NCI-H748 (cell line): ENCODE measurements around the gene ADAM17.
"Not testable (repeated sequence)": the region's sequence is repeated elsewhere in the genome, so short reads cannot be mapped to it uniquely, and the experiment has no call there.

Experiments used
- DNase-seq: peaks from one replicate; lab custom pipeline; 2025; ENCODE audit not compliant: unreplicated experiment; lab: John Stamatoyannopoulos, UW

Gene ADAM17

DNA sequence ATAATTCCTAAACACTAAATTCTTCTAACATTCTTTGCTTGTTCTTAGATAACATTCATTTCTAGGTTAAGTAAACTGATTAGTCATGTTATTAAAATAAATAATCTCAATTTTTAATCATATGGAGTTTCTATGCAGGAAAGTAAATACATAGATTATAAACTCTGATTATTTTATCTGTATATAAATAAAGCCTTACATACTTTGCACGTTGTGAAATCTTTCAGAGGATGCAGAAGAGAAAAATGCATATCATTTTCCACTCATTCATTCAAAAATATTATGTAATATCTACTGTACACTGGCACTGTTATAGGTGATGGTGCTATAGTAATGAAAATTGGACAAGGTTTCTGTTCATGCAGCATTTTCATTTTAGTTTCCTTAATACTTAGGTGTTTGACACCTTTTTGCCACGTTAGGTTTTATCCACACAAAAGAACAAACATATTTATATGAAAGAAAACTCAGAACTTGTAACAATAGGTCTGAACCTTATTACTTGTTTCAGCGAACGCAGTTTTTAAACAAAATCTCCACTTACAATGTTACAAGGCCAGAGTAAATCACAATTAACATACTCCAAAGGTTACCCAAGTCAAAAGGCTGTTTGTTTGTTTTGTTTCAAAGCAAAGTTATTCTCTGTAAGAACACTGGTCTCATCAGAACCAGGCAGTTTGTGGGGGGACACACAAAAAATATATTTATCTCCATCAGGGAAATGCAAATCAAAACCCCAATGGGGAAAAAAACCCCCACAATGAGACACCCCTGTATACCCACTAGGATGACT is 27.4 kb downstream of the ADAM17 start:
- DNase-seq, result no peak

DNA sequence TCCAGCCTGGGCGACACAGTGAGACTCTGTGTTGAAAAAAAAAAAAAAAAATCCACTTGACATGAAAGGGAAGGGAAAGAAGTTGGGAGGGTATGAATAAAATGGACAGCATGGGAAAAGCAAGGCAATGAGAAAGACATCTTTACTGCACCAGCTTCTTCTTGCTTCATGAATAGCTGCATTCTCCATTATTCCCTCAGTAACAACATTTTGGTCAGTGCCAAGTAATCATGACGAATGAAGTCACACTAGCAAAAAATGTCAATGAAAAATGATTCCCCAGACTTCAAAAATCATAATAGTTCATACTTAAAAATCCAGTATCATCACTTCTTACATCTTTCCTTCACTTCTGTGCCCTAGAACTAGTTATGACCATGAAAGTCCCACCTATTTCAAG is 30.4 kb downstream of the ADAM17 start:
- no peak for DNase-seq

DNA sequence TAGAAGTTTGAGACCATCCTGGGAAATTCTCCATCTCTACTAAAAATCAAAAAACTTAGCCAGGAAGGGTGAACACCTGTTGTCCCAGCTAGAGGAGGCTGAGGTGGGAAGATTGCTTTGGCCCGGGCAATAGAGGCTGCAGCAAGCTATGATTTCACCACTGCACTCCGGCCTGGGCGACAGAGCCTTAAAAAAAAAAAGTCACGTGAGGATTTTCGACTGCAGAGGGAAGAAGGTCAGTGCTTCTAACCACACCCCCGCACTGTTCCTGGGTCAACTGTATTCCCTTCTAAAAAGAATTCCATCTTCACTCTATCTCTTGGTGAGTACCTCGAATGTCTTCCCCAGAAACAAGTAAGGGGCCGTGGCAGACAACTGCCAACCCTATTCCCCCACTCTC is 31.3 kb downstream of the ADAM17 start:
- DNase-seq, result no peak

DNA sequence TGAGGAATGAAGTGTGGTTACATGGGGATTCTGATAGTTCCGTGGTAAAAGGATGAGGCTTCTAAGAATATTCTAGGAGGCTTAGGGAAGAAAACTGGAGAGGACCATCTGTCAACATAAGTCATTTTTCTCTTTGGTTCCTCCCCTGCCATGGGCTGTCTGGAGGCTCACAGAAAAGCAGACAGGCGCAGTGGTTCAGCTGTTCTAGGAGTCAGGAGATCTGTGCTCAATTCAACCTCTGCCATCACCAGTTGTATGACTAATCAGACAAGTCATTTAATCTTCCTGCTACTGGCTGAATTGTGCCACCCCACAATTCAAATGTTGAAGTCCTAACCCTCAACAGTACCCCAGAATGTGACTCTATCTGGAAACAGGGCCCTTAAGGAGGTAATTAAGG is 36.4 kb downstream of the ADAM17 start:
- no peak for DNase-seq

DNA sequence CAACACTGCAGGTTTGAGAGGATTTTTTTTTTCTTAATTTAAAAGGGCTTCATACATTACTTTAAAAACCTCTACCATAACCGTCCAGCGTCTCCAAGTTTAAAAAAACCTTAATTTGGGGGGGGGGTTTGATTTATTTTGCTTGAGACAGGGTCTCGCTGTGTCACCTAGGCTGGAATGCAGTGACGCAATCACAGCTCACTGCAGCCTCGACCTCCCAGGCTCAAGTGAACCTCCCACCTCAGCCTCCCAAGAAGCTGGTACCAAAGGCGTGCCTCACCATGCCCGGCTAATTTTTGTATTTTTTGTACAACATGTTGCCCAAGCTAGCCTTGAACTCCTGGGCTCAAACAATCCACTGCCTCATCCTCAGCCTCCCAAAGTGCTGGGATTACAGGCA is 36.9 kb downstream of the ADAM17 start:
- no peak for DNase-seq

DNA sequence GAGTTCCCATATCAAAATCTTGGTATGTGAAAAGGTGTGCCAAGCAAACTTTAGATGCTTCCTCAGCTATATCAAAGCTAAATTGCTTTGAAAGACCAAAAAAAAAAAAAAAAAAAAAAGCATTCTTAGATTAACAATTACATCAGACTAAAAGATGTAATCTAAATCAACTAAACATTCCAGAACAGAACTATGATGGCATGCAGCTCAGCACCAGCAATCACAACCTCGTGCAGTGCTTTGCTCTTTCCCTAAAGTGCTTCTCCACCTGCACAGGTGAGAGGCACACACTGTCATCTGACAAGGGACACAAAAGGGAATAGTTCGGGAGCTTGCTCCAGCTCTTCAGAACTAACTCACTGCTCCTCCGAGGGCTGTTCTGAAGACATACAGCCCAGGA is 37.5 kb downstream of the ADAM17 start:
- no peak for DNase-seq

DNA sequence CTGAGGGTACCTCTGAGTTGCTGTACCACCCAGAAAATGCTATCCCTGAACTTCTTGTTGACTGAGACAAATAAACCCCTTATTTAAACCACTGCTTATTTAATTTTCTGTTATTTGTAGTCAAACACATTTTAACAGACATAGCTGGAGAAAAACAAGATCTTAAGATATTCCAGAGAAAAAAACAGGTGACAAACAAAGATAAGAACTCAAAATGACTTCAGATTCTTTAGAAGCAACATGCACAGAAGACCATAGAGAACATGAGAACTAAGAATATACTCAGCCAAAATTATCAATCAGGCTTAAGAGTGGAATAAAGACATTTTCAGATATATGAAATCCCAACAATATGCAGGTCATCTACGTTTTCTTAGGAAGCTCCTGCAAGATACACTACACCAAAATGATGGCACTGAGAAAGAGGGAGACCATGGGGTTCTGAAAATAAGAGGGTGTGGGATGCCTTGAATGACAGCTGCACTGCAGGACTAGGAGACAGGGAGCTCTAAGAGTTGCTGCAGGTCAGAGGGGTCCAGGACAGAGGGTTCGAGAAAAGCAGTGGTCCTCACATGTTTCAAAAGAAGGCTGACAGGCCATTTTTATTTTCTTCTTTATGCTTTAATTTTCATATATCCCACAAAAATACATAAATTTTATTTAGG is 38.4 kb downstream of the ADAM17 start:
- DNase-seq, result no peak

DNA sequence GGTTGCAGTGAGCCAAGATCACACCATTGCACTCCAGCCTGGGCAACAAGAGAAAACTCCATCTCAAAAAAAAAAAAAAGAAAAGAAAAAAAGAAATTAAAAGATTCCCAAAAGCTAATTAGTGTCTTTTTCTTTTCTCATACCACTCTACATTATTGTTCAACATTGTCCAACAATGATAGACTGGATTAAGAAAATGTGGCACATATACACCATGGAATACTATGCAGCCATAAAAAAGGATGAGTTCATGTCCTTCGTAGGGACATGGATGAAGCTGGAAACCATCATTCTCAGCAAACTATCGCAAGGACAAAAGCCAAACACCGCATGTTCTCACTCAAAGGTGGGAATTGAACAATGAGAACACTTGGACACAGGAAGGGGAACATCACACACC is 41.7 kb downstream of the ADAM17 start:
- not testable (repeated sequence) for DNase-seq

DNA sequence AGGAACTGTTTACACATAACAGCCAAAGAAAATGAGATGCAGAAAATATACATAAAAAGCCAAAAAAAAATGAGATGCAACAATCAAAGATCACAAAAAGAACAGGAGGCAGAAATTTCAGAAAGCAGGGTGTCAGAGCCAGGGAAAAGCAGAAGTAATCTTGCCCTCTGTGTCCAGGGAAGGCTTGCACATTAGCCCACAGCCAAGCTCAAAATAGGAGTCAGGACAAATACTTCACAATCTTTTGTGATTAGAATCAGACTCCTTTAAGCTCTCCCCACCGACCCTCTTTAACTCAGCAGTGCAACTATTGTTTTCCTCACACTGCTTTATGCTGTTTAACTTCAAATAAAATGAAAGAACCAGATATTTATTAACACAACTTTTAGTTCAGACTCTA is 46.7 kb downstream of the ADAM17 start:
- DNase-seq, result no peak

DNA sequence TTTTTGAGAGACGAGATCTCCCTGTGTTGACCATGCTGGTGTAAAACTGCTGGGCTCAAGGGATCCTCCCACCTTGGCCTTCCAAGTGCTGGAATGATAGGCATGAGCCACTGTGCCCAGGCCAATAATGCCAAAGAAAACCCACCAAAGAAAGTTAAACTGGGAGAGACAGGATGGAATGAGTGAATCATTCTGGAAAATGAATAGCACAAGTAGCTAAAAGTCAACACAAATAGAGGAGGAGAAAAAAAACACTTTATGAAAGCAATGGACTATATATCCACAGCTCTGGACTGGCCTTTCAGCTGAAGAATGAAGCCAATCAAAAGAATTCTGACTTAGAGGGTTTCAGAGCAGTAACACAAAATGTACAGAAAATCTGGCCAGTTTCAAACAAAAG is 57.4 kb downstream of the ADAM17 start:
- no peak for DNase-seq

DNA sequence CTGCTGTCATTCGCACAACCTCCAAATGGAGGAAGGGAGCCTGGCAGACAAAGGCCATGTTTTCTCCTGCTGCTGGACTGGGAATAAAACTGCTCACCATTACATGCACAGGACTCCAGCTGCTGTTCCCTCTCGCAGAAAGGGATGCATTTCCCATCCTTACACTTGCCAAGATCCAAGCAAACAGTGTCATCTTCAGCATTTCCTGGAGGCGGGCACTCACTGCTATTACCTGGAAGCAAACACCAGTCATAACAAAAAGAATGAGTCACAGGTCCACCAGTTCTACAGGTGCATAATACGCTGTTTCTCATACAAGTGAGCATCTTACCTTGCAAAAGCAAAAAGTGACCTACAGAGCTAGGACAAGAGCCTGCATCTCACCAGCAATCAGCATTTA is 58.6 kb downstream of the ADAM17 start:
- DNase-seq, result peak; percentile 10

DNA sequence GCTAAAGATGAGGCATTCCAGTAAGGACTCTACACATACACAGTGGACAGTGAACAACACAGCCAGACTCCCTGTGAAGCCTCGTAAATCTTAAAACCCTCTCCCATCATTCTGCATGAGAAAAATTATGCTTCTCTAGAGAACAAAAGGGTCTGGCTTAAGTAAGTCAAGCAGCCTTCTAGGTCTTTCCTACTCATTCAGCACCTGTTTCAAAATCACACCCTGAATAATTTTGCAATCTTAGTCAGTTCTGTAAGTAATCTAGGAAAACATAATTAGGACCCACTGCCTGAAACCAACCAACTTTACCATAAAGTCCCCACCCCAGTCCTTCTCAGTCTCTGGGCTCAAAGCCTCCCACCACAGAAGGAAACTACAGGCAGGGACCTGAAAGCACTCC is 61.5 kb downstream of the ADAM17 start:
- no peak for DNase-seq

DNA sequence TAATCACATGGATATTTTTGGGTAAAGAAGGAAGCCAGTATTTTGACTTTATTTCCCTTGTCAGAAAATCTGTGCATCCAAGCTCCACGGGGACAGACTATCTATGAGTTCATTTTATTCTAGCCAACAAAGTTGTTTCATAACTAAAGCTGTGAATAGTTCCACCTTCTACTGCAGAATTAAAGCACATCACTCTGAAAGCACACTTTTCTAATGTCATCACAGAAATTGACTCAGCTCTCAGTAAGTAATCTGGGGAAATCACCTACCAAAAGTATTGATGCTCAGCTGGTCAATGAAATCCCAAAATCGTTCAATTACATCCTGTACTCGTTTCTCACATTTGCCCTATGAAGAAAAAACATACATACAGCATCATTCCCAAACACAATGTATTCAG is 62.2 kb downstream of the ADAM17 start:
- DNase-seq, result no peak

DNA sequence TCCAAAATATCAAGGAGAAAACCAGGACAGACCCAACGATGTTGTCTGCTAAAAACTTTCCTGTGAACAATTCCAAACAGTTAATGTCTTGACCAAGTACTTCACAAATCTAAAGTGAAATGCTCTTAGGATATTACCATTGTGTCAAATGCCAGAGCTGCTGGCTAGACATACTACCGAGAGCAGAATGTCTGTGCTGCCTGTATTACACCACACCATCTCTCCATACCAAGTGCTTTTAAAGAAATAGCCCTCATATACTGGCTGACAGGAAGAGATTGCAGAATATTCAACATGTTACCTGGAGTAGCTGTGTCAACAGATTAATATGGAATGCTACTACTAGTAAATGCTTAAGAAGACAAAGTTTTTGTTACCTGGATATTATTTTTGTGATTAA is 62.7 kb downstream of the ADAM17 start:
- DNase-seq, result no peak

DNA sequence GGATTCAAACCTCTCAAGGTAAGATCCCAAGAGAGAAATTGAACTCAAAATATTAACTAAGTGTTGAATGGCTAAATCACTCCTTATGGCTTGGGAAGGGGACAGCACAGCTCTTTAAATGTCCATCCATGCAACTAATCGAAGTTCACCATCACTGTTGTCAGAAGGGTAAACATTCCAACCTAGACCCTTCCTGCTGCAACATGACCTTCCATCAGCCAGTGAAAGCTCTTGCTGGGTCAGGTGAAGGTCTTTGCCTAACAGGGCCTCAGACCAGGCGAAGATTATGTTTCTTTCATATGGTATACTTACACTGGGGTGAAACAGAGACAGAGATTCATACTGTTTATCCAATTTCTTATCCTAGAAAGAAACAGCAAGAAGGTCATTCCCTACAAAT is 64.8 kb downstream of the ADAM17 start:
- DNase-seq, result no peak

DNA sequence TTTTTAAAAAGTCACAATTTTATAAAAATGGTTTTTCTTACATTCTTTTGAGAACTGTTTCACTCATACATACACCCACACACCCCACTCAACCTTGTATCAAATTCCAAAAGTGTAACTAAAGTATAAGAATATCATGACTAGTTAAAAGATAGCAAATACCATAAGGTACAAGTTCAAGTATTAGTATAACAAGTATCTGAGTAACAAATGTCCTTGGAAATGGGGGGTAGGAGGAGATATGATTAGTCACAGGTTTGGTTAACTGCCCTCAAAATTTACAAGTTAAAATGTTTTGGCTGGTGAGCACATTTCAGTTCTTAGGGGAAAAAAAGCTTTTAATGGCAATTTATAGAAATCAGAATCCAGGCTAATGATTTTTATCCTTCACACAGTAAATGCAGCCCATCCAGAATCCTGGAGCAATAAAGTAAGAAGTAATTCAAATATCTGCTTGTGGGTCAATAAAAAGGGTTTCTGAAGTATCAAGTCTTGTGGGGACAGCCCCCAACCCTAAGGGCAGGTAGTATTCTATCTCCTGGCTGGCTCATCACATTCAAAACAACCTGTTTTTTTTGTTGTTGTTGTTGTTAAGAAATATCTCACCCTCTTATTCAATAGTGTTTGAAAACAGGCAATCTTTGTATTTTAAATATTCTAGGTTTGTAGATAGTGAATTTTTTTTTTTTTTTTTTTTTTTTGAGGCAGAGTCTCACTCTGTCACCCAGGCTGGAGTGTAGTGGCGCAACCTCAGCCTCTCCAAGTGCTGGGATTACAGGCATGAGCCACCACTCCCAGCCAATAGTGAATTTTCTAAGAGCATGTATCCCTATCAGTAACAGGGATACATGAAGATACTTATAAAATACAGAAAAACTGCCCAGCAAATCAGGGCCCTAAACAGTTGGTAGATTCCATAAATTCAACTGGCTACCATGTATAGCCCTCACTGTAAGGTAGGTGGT is 66.8 kb downstream of the ADAM17 start:
- DNase-seq, result no peak

DNA sequence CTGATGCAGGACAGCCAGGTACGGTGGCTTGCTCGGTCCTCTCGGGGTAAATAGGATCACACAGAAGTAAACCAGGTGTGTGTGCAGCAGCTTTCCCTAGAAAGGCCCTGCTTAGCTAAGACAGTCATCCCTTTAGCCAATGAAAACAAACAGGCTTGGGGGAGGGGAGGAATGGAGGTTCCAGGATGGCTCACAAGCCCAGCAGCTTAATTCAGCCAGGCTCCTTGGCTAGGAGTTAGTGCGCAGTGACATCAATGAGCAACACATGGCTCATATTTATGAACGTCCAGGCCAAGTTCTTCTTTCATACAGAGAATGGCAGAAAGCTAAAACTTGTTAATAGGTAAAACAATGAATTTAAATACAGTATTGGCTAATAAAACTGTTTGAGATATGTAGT is 71.1 kb downstream of the ADAM17 start:
- DNase-seq, result no peak

DNA sequence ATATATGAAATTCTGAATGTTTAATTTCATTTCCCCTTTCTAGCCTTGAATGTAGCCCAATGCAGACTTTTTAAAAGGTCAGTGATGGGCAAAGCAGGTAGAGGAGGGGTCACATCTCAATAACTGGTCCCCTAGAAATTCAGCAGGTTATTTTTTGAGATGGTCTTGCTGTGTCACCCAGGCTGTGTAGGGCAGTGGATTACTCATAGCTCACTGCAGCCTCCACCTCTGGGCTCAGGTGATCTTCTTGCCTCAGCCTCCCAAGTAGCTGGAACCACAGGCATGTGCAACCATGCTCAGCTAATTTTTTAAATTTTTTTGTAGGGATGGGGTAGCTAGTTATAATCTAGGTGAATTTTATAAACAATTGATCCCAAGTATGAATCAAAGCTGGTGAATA is 72.5 kb downstream of the ADAM17 start:
- no peak for DNase-seq

DNA sequence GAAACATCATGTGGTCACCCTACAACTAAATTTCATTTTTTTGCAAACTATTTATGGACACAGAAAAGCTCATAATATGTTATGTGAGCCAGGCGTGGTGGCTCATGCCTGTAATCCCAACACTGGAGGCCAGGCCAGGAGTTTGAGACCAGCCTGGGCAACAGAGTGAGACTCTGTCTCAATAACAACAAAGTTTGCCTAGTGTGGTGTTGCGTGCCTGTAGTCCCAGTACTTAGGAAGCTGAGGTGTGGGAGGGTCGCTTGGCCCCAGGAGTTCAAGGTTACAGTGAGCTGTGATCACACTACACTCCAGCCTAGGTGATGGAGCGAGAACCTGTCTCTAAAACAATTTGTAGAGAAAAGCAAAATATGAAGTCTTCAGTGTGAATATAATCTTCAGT is 75.5 kb downstream of the ADAM17 start:
- no peak for DNase-seq

DNA sequence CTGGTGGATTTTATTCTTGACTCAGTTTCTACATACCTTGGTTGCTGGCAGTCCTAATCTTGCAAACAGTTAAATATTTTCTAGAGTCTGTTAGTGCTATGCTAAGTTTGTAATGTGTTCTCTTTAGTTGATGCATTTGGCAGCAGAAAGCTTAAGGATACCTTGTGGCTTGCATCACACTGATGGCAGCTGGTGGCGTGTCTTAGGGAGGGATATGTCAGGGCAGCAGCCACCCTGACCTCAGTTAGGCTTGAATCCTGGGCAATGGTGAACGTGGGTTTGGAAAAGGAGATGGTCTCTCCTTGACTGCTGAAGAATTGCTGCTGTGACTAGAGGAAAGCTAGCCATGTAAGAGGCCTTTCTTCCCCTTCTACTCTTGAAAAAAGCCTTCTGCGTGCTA is 77.1 kb downstream of the ADAM17 start:
- no peak for DNase-seq

DNA sequence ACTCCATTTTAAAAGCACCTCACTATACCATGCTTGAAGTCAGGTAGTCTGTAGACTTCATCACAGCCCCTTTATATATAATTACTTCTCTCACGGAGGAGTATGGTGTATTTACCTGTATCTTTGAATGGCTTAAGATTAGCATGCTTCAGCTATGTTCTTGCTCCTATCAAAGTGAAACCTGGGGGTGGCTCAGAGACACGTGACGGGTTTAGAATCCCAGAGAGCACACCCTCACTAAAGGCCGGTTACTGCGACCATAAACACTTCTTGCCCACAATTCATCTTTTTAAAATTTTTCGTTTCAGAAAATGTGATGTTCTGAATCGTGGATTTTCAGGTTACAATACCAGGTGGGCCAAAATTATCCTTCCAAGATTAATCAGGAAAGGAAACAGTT is 77.7 kb downstream of the ADAM17 start:
- no peak for DNase-seq
